Calu3 (cell line): ENCODE data around the gene LRRC27. TPM values are rescaled to one million over a fixed set of nuclear protein-coding genes. Genes with fewer than 3 reads are reported as not detected.

Experiments
- BruUV-seq: library from RNA; stranded (reverse); fragments of 400-500 nt; replicated peaks from 2 replicates; lab custom pipeline; 2021; lab: Mats Ljungman, UMichigan
- CTCF ChIA-PET: fragments of 300-600 bp; sonication (Branson Sonifier 250); formaldehyde crosslinking; loops from one replicate; lab custom pipeline; 2022; ENCODE audit warnings: antibody characterized with exemption; lab: Charles Lee
- DNase-seq: peaks from one replicate; pipeline ENCODE4 v3.0.0; 2022
- H3K27ac Mint-ChIP-seq: one replicate; pipeline ENCODE4 v1.8.0; 2022; ENCODE audit warnings: mixed read lengths; ENCODE audit not compliant: unreplicated experiment
- H3K27me3 Mint-ChIP-seq: one replicate; pipeline ENCODE4 v1.8.0; 2022; ENCODE audit warnings: mixed read lengths; ENCODE audit not compliant: unreplicated experiment
- H3K36me3 Mint-ChIP-seq: one replicate; pipeline ENCODE4 v1.8.0; 2022; ENCODE audit warnings: mild to moderate bottlenecking, moderate library complexity, mixed read lengths; ENCODE audit not compliant: insufficient read depth, unreplicated experiment
- H3K4me1 Mint-ChIP-seq: one replicate; pipeline ENCODE4 v1.8.0; 2022; ENCODE audit warnings: mild to moderate bottlenecking, low read depth, mixed read lengths; ENCODE audit not compliant: unreplicated experiment
- H3K4me3 Mint-ChIP-seq: one replicate; pipeline ENCODE4 v1.8.0; 2022; ENCODE audit warnings: mild to moderate bottlenecking, low read depth, moderate library complexity, mixed read lengths; ENCODE audit not compliant: unreplicated experiment
- H3K9me3 Mint-ChIP-seq: one replicate; pipeline ENCODE4 v1.8.0; 2022; ENCODE audit warnings: low read depth, mixed read lengths; ENCODE audit not compliant: unreplicated experiment
- CTCF ChIP-seq: fragments of 200-600 bp; IDR thresholded peaks from one replicate; pipeline ENCODE4 v1.8.0; 2022; ENCODE audit warnings: antibody characterized with exemption; ENCODE audit not compliant: unreplicated experiment
- intact Hi-C: fragments of 100-400 bp; cut with micrococcal nuclease; formaldehyde crosslinking; loops from one replicate; pipeline ENCODE4 v1.10.0; 2022; ENCODE audit not compliant: unreplicated experiment
- total RNA-seq: library from RNA; stranded (reverse); gene quantifications from 2 replicates; pipeline ENCODE4 v1.2.3, GENCODE V29; 2022

LRRC27 gene
- total RNA-seq, 1 experiment from 2014 or later = 4.6 TPM

DNA sequence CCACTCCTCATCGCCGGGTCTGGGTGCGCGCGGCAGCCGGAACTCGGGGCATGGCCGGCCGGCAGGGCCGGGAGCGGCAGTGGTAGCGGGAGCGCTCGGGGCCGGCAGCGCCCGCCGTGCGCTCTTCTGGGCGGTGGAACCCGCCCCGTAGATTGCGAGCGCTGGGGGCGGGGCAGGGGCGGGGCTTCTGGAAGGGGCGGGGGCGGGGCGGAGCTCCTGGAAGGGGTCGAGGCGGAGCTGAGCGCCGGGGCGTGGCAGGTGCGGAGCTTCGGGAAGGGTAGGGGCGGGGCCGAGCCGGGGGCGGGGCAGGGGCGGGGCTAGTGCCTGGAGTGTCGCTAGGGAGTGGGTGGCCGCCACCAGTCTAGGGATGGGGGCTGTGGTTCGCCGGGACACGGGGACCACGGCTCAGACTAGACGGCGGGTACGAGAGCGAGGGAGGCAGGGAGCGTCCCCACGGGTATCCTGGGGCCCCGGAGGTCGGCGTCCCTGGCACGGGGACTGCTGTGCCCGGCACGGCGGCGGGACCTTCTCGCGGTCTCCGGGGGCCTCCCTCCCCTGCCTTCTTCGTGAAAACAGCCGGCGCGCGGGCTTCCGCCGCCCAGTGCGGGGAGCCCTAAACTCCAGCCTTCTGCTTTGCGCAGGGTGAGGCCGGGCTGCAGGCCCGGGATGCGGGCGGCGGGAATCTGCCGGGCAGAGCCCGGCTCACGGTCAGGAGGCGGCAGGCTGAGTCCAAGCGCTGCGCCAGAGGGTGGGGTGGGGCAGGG lies 24.0 kb upstream of the LRRC27 start, which contains the start of gene STK32C:
TSS of gene STK32C (minus strand) at position 128 of the 764 bp plus-strand sequence. CDS start at position 11, 117 bp downstream.
- CTCF ChIA-PET = interaction anchor here (0.6 to 1.0 kb wide), 4 partner anchors 12 to 326 kb away, joined by 3 to 6 read pairs (median 4); no protein-coding TSS in a partner anchor
- H3K4me1 Mint-ChIP-seq = peaks cover 15% of the 10 kb centered on the region
- H3K27me3 Mint-ChIP-seq = no peaks in the 10 kb centered on the region
- intact Hi-C loops = no loop called here
- peak within 1 kb of the TSS; percentile 35 for H3K27ac Mint-ChIP-seq
- peaks cover 28% of the 10 kb centered on the region for H3K36me3 Mint-ChIP-seq
- H3K9me3 Mint-ChIP-seq = no peaks in the 10 kb centered on the region
- BruUV-seq = no TSS peak
- DNase-seq = peak; percentile 80
- peak within 1 kb of the TSS; percentile 80 for H3K4me3 Mint-ChIP-seq
- no peak for TF ChIP-seq CTCF

- Mint-ChIP-seq H3K9me3 (no peaks in the 10 kb centered on the region), H3K4me3 (peak overlapping the region; percentile 80), H3K27ac (no peak overlapping the region), H3K27me3 (no peaks in the 10 kb centered on the region), H3K4me1 (peaks cover 15% of the 10 kb centered on the region), H3K36me3 (peaks cover 28% of the 10 kb centered on the region)
- peak; percentile 11 for DNase-seq
- no peak for TF ChIP-seq CTCF
- intact Hi-C loops = no loop called here
- BruUV-seq = no TSS peak
- CTCF ChIA-PET = no interaction called here
These were observed 23.2 kb upstream of the LRRC27 start for GRCh38 chr10:132308587-132309470.

- CTCF ChIA-PET = no interaction called here
- H3K9me3 Mint-ChIP-seq = peaks cover 2% of the 10 kb centered on the region
- BruUV-seq = no TSS peak
- TF ChIP-seq CTCF = no peak
- H3K4me3 Mint-ChIP-seq = no peak overlapping the region
- H3K27me3 Mint-ChIP-seq = no peaks in the 10 kb centered on the region
- no peak overlapping the region for H3K27ac Mint-ChIP-seq
- peaks cover 28% of the 10 kb centered on the region for H3K36me3 Mint-ChIP-seq
- intact Hi-C loops = no loop called here
- peaks cover 15% of the 10 kb centered on the region for H3K4me1 Mint-ChIP-seq
- DNase-seq = no peak
These were observed 22.5 kb upstream of the LRRC27 start for GRCh38 chr10:132309471-132309865.

GRCh38 chr10:132309879-132310591 lies 22.0 kb upstream of the LRRC27 start:
- Mint-ChIP-seq H3K9me3 (peaks cover 2% of the 10 kb centered on the region), H3K27ac (peak overlapping the region; percentile 78), H3K27me3 (no peaks in the 10 kb centered on the region), H3K4me1 (peaks cover 15% of the 10 kb centered on the region), H3K36me3 (peaks cover 28% of the 10 kb centered on the region), H3K4me3 (no peak overlapping the region)
- intact Hi-C loops = no loop called here
- BruUV-seq = no TSS peak
- DNase-seq = no peak
- CTCF ChIA-PET = no interaction called here
- TF ChIP-seq CTCF = no peak
